GM19099 (cell line): ENCODE measurements around the gene AGTRAP.

Experiments
- POLR2A ChIP-seq: IDR thresholded peaks from 3 replicates; pipeline ENCODE4 v1.6.1; 2011; ENCODE audit warnings: low read depth; ENCODE audit not compliant: insufficient read length; ENCODE audit errors: extremely low read depth

The AGTRAP gene

GRCh38 chr1:11721311-11721710 lies 14.6 kb upstream of the AGTRAP start:
- TF ChIP-seq POLR2A: no peak

GRCh38 chr1:11722538-11722937 lies 13.4 kb upstream of the AGTRAP start:
- TF ChIP-seq POLR2A: no peak

- TF ChIP-seq POLR2A: no peak
These were observed 10.3 kb upstream of the AGTRAP start for GRCh38 chr1:11725616-11726015.

- TF ChIP-seq POLR2A: no peak
These were observed 8.8 kb upstream of the AGTRAP start for GRCh38 chr1:11727119-11727518.

GRCh38 chr1:11728126-11728806 lies 7.7 kb upstream of the AGTRAP start:
- no peak for TF ChIP-seq POLR2A

DNA sequence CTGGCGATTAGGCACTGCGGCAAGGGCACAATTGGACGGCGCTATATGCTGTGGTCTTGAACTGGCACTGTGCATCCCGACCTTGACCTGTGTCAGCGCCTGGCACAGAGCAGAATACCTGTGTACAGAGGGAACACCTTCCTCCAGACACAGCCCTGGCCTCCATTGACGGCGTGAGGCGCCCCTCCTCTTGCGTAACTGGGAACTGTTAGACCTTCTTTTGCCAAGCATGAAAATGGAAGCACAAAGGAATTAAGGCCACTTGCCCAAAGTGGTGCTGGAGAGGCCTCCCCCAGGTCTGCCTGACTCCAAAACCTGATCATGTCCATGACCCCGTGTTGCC lies 6.8 kb upstream of the AGTRAP start:
- TF ChIP-seq POLR2A: no peak

DNA sequence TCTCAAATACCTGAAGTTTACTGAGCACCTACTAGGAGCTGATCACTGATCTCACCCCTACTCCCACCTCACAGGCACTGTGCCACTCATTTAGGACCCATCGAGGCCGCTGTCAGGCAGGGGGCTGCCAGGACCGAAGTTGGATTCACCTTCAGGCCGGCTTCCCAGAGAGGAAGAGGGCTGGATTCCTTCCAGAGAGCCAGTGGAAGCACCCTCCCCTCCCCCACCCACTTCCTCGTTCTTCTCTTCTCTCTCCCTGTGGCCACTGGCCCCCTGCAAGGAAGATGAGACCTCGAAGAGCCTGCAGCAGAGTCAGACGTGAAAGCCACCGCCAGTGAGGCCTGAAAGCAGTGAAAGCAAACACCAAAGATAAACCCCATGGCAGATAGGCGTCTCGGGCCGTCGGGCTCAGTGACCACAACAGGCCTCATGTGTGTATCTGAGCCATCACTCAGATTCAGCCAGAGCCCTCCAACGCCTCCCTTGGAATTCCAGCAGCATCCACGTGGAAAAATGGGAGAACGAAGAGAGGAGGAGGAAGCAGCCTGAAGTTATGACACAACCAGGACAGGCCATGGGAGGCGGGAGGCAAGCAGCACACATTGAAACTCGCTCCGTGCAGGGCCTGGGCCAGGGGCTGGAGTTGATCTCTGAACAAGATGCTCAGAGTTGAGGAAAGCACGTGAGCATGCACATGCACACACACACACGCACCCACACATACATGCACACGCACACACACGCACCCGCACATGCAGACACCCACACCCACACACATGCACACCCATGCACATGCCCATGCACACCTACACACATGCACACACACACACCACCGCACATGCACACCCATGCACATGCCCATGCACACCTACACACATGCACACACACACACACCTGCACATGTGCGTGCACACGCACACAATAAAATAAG lies 6.2 kb upstream of the AGTRAP start:
- TF ChIP-seq POLR2A: no peak

GRCh38 chr1:11730429-11730891 lies 5.5 kb upstream of the AGTRAP start:
- no peak for TF ChIP-seq POLR2A

DNA sequence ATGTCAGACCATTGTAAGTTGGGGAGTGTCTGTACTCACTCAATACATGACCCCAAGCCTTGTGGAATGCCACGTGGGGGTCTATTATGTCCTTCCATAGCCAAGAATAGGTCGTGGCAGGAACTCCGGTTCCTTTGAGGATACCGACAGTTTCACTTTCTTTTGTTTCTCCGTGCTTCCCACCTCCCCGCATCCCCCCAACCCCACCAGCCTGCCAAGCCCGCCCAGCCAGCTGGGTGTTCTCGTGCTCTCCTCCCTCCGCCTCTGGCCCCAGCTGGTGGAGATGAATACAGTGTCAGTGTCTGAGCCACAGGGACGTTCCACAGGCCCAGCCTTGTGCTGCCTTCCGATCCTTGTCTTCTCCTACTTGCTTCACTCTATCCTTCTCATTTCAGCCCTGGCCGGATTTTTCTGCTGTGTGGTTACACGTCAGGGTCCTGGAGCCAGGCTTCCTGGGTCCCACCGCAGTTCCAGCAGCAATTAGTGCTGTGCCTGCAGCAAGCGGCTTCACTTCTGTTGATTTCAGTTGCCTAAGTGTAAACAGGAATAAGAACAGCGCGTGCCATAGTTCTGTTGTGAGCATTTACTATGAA lies 4.1 kb upstream of the AGTRAP start:
- TF ChIP-seq POLR2A: no peak

DNA sequence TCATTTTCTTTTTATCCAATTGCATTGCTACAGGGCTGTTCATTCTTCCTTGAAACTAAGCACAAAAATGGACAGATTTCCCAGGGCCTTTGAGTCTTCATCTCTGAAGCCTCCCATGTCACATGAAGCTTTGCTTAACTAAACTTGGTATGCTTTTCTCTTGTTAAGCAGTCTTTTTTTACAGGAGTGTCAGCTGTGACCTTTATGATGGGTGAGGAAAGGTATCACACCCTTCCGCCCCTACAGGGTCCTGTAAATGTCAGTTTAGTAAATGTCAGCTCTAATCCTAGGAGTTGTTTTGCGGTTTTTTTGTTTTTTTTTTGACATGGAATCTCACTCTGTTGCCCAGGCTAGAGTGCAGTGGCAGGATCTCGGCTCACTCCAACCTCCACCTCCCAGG lies 2.6 kb upstream of the AGTRAP start:
- TF ChIP-seq POLR2A: no peak

DNA sequence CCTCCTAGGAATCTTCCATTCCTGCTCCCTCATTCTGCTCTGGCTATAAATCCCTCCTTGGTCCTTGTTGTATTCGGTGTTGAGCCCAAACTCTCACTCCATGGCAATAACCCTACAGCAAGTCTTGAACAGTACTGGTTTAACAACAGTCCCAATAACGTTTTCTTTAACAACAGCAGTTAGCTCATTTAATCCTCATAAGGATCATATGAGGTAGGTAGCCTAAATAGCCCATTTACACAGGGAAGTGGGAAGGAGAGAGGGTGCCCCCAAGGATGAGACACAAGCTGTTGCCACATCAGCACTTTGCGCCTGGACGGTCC lies 444 bp upstream of the AGTRAP start:
- TF ChIP-seq POLR2A: no peak

GRCh38 chr1:11736746-11737639 lies 1.1 kb downstream of the AGTRAP start:
- no peak for TF ChIP-seq POLR2A

DNA sequence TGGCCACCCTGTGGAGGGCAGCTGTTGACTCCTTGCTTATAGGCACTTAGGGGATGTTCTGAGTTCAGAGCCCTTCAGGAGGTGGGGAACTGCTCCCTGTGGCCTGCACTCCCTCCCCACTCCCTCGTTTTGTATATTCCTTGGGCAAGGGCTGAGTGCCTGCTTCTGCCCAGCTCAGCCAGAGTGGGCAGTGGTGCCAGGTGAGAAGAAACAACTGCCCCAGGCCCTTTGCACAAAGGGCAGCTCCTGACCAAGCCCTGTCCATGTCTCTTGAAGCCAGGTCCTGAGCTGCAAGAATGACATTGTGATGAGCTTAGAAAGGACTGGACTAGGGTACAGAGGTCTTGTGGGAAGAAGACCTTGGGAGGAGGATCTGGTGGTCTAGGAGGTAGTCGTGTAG lies 2.2 kb downstream of the AGTRAP start:
- no peak for TF ChIP-seq POLR2A

DNA sequence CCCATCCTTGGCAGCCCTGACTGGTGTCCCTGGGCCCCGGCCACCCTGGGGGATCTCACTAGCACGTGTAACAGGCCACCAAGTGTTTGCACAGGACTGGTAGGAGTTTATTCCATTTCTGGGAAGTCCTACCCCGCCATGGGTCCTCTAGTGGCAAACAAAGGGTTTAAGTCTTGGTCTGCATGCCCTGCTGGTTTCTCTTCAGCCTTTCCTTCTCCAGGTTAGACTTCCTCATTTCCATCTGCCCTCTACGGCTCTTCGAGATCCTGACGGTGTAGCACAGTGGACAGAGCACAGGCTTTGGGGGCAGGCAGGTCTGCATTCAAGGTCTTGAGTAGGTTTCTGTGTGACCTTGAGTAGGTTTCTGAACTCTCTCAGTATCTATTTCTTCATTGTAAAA lies 2.8 kb downstream of the AGTRAP start:
- TF ChIP-seq POLR2A: no peak
